Measurements from ENCODE around the gene FGF6. TPM values are rescaled to one million over a fixed set of nuclear protein-coding genes. Genes with fewer than 3 reads are reported as not detected.

Gene FGF6
- total and polyA plus RNA-seq, 9 of the 15 experiments (the other 6 are each of a cell fraction or from before 2014, with no cell fraction given) = 0.14 TPM; not detected in 8

GRCh38 chr12:4393211-4393610, 52.4 kb downstream of the FGF6 start:
- WGBS (ENCODE audit: insufficient coverage, low coverage, missing lambda C conversion rate) = 54% methylated on average over 4 of the region's 5 CpGs
- Histone ChIP-seq H3K27me3 (ENCODE audit: control insufficient read depth in 2 of 2, insufficient read depth in 2 of 2, low read length in 2 of 2) (no peaks in the 10 kb centered on the region), H3K9me3 (replicated peaks; ENCODE audit: control insufficient read depth, insufficient read depth, low read depth, low read length) (no peaks in the 10 kb centered on the region; the same call in 1 of the 2 replicates), H4K20me1 (replicated peaks; ENCODE audit: control insufficient read depth, insufficient read depth, low read length) (no peaks in the 10 kb centered on the region), H3K4me3 (no peak overlapping the region), H2AFZ (ENCODE audit: low read depth, low read length) (no peak overlapping the region), H3K27ac (ENCODE audit: extremely low read depth, low read depth, low read length) (no peak overlapping the region), H3K4me1 (replicated peaks in 1 of 2; ENCODE audit: control insufficient read depth in 2 of 2, insufficient read depth in 2 of 2, low read length in 2 of 2) (peaks cover 12 to 20% of the 10 kb centered on the region in 2 experiments; a peak in 4 of 5 replicates), H3K9ac (ENCODE audit: insufficient read depth in 1 of 2, low read depth in 2 of 2, low read length in 2 of 2) (no peak overlapping the region), H3K79me2 (ENCODE audit: control insufficient read depth, insufficient read depth, low read length) (no peaks in the 10 kb centered on the region), H3K36me3 (ENCODE audit: control insufficient read depth, insufficient read depth, low read length) (no peaks in the 10 kb centered on the region), H3K9me1 (ENCODE audit: control insufficient read depth, insufficient read depth, low read length) (no peaks in the 10 kb centered on the region), H3K4me2 (ENCODE audit: insufficient read depth, low read length) (no peak overlapping the region)
- ChIA-PET CTCF (ENCODE audit: low intra/inter-chr PET ratio) (no interaction called here), POLR2A (no interaction called here)
- DNase-seq (ENCODE audit: extremely low read depth in 1 of 4, low spot score in 3 of 4) = no peak
- in situ Hi-C loops (cut with MboI) (no loop called here), intact Hi-C loops (cut with micrococcal nuclease) (no loop called here)
- no TSS peak for BruUV-seq (replicated peaks)
- no peak for ATAC-seq
- no peak for FAIRE-seq
- TF ChIP-seq TCF7L2 (IDR thresholded peaks at IDR 0.05; ENCODE audit: low read depth, low read length) (no peak), RNF219 (CRISPR knock-in tag; IDR thresholded peaks at IDR 0.05) (no peak), NR2C2 (CRISPR knock-in tag; IDR thresholded peaks at IDR 0.05) (no peak), NR2C2 (tag; IDR thresholded peaks at IDR 0.05) (no peak), ZNF445 (CRISPR knock-in tag; IDR thresholded peaks at IDR 0.05; ENCODE audit: low read depth) (no peak), ZNF76 (CRISPR knock-in tag; IDR thresholded peaks at IDR 0.05; ENCODE audit: borderline replicate concordance) (no peak), ZNF561 (CRISPR knock-in tag; conservative IDR thresholded peaks at IDR 0.05) (no peak), SRSF3 (IDR thresholded peaks at IDR 0.05; ENCODE audit: insufficient read depth, low read length) (no peak), RREB1 (CRISPR knock-in tag; IDR thresholded peaks at IDR 0.05) (no peak)
- TF ChIP-seq, protein P1, sequence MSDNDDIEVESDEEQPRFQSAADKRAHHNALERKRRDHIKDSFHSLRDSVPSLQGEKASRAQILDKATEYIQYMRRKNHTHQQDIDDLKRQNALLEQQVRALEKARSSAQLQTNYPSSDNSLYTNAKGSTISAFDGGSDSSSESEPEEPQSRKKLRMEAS (CRISPR knock-in tag; IDR thresholded peaks at IDR 0.05) = no peak
- TF ChIP-seq, protein P2, sequence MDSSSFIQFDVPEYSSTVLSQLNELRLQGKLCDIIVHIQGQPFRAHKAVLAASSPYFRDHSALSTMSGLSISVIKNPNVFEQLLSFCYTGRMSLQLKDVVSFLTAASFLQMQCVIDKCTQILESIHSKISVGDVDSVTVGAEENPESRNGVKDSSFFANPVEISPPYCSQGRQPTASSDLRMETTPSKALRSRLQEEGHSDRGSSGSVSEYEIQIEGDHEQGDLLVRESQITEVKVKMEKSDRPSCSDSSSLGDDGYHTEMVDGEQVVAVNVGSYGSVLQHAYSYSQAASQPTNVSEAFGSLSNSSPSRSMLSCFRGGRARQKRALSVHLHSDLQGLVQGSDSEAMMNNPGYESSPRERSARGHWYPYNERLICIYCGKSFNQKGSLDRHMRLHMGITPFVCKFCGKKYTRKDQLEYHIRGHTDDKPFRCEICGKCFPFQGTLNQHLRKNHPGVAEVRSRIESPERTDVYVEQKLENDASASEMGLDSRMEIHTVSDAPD (CRISPR knock-in tag; IDR thresholded peaks at IDR 0.05) = no peak
